Tibial nerve (tissue), 4 donors: Measurements from ENCODE around the gene STS. TPM values are rescaled to one million over a fixed set of nuclear protein-coding genes. Genes with fewer than 3 reads are reported as not detected.
"Not testable (repeated sequence)": the region's sequence is repeated elsewhere in the genome, so short reads cannot be mapped to it uniquely, and the experiment has no call there.

Experiments
- DNase-seq, 2 donors: peaks; one replicate each; pipeline ENCODE4 v3.0.0-alpha.2; 2019; ENCODE audit warnings: low spot score in 2 of 2
- H3K27ac ChIP-seq, 4 donors: fragments of 200-600 bp; sonication (generic) in 3 of 4; one replicate each; pipeline ENCODE4 v1.5.1; 2017 to 2019; ENCODE audit warnings: mild to moderate bottlenecking in 1 of 4
- H3K27me3 ChIP-seq, 2 donors: fragments of 200-600 bp; sonication (generic) in 1 of 2; one replicate each; pipeline versions ENCODE4 v1.5.1 to v1.6.0; 2017 to 2019
- H3K36me3 ChIP-seq, 3 donors: fragments of 200-600 bp; sonication (generic); one replicate each; pipeline ENCODE4 v1.5.1; 2018 to 2019
- H3K4me1 ChIP-seq, 4 donors: fragments of 200-600 bp; sonication (generic) in 3 of 4; one replicate each; pipeline ENCODE4 v1.5.1; 2017 to 2019
- H3K4me3 ChIP-seq, 4 donors: fragments of 200-600 bp; sonication (generic) in 3 of 4; one replicate each; pipeline ENCODE4 v1.5.1; 2017 to 2019; ENCODE audit warnings: mild to moderate bottlenecking in 1 of 4, moderate library complexity in 1 of 4
- H3K9me3 ChIP-seq, 4 donors: fragments of 200-600 bp; sonication (generic) in 3 of 4; one replicate each; pipeline ENCODE4 v1.5.1; 2017 to 2019
- CTCF ChIP-seq, 5 experiments: fragments of 200-600 bp in 3 of 5; fragments of 450-650 bp in 2 of 5; sonication (generic) in 3 of 5; IDR thresholded peaks; one replicate each; pipeline ENCODE4 v1.5.1; 2016 to 2019; ENCODE audit warnings: antibody characterized with exemption in 5 of 5, mild to moderate bottlenecking in 3 of 5, moderate library complexity in 2 of 5
- EP300 ChIP-seq, 2 donors: sonication (generic); formaldehyde crosslinking; IDR thresholded peaks; one replicate each; pipeline ENCODE4 v1.6.1; 2017; ENCODE audit warnings: antibody characterized with exemption in 2 of 2, mild to moderate bottlenecking in 1 of 2
- POLR2A ChIP-seq, 2 donors: fragments of 450-650 bp; IDR thresholded peaks; one replicate each; pipeline ENCODE4 v1.6.1; 2017; ENCODE audit warnings: antibody characterized with exemption in 2 of 2, mild to moderate bottlenecking in 2 of 2, moderate library complexity in 2 of 2
- WGBS, 2 donors: methylation state at CpG; one replicate each; pipeline ENCODE4 v1.1.5; 2018; 5-methylcytosine and 5-hydroxymethylcytosine counted together
- total RNA-seq, 4 donors: library from RNA; depleted of rRNA; stranded (reverse); fragments of >200 nt; gene quantifications; one replicate each; pipeline ENCODE4 v1.1.0, GENCODE V29; 2016

STS gene
- total RNA-seq, 4 donors from 2014 or later, result 6.9 to 9.6 (median 8.7) TPM

- Histone ChIP-seq H3K36me3 (no peaks in the 10 kb centered on the region), H3K27me3 (no peaks in the 10 kb centered on the region), H3K4me3 (no peak overlapping the region), H3K9me3 (no peaks in the 10 kb centered on the region), H3K4me1 (no peaks in the 10 kb centered on the region), H3K27ac (no peak overlapping the region)
- no peak for DNase-seq
- WGBS, 2 donors, result 80 to 92% methylated on average over 1 of the region's 1 CpG
- no peak for TF ChIP-seq EP300 (IDR thresholded peaks at IDR 0.05)
- TF ChIP-seq CTCF (IDR thresholded peaks at IDR 0.05), result no peak
These were observed 20.9 kb downstream of the STS start for GRCh38 chrX:7168371-7168770.

GRCh38 chrX:7169627-7170026 lies 22.1 kb downstream of the STS start:
- no peaks in the 10 kb centered on the region for H3K36me3 ChIP-seq
- H3K27me3 ChIP-seq, result no peaks in the 10 kb centered on the region
- no peaks in the 10 kb centered on the region for H3K4me1 ChIP-seq
- DNase-seq, result no peak
- no peak overlapping the region for H3K27ac ChIP-seq
- WGBS, 2 donors, result 90 to 93% methylated on average over 3 of the region's 3 CpGs
- no peaks in the 10 kb centered on the region for H3K9me3 ChIP-seq
- H3K4me3 ChIP-seq, result no peak overlapping the region
- TF ChIP-seq CTCF (IDR thresholded peaks at IDR 0.05) (no peak), EP300 (IDR thresholded peaks at IDR 0.05) (no peak), POLR2A (IDR thresholded peaks at IDR 0.05) (no peak)

- Histone ChIP-seq H3K4me1 (no peaks in the 10 kb centered on the region), H3K4me3 (no peak overlapping the region), H3K9me3 (no peaks in the 10 kb centered on the region), H3K27ac (no peak overlapping the region), H3K27me3 (no peaks in the 10 kb centered on the region), H3K36me3 (no peaks in the 10 kb centered on the region)
- WGBS, 2 donors, result 83 to 96% methylated on average over 3 of the region's 3 CpGs
- DNase-seq, result no peak
- TF ChIP-seq POLR2A (IDR thresholded peaks at IDR 0.05) (no peak), CTCF (IDR thresholded peaks at IDR 0.05) (no peak), EP300 (IDR thresholded peaks at IDR 0.05) (no peak)
These were observed 23.4 kb downstream of the STS start for GRCh38 chrX:7170898-7171297.

- not testable (repeated sequence) for DNase-seq, H3K9me3 ChIP-seq, H3K4me1 ChIP-seq, H3K36me3 ChIP-seq, H3K4me3 ChIP-seq, H3K27ac ChIP-seq, H3K27me3 ChIP-seq
- 84 to 100% methylated on average over 2 of the region's 2 CpGs for WGBS, 2 donors
These were observed 31.3 kb downstream of the STS start for GRCh38 chrX:7178859-7179258.

GRCh38 chrX:7179446-7179845 lies 31.9 kb downstream of the STS start:
- 82 to 90% methylated on average over 2 of the region's 2 CpGs for WGBS, 2 donors

More at GRCh38 chrX:7179446-7179845, 31.9 kb downstream of the STS start:
- no peak overlapping the region for H3K4me3 ChIP-seq
- DNase-seq, result no peak
- H3K4me1 ChIP-seq, result no peaks in the 10 kb centered on the region
- no peak for TF ChIP-seq EP300 (IDR thresholded peaks at IDR 0.05)
- no peak for TF ChIP-seq CTCF (IDR thresholded peaks at IDR 0.05)
- TF ChIP-seq POLR2A (IDR thresholded peaks at IDR 0.05), result no peak
- H3K9me3 ChIP-seq, result no peaks in the 10 kb centered on the region
- H3K27ac ChIP-seq, result no peak overlapping the region
- no peaks in the 10 kb centered on the region for H3K27me3 ChIP-seq
- H3K36me3 ChIP-seq, result no peaks in the 10 kb centered on the region
